Dedifferentiated amniotic fluid mesenchymal stem cell (primary cell): ENCODE results near the gene ANTKMT.
A peak's percentile ranks its signal among the peaks of the same experiment; 100 is the strongest.

Experiments
- DNase-seq: peaks from one replicate; pipeline ENCODE4 v3.0.0-alpha.2; 2016; ENCODE audit errors: extremely low spot score

The ANTKMT gene

DNA sequence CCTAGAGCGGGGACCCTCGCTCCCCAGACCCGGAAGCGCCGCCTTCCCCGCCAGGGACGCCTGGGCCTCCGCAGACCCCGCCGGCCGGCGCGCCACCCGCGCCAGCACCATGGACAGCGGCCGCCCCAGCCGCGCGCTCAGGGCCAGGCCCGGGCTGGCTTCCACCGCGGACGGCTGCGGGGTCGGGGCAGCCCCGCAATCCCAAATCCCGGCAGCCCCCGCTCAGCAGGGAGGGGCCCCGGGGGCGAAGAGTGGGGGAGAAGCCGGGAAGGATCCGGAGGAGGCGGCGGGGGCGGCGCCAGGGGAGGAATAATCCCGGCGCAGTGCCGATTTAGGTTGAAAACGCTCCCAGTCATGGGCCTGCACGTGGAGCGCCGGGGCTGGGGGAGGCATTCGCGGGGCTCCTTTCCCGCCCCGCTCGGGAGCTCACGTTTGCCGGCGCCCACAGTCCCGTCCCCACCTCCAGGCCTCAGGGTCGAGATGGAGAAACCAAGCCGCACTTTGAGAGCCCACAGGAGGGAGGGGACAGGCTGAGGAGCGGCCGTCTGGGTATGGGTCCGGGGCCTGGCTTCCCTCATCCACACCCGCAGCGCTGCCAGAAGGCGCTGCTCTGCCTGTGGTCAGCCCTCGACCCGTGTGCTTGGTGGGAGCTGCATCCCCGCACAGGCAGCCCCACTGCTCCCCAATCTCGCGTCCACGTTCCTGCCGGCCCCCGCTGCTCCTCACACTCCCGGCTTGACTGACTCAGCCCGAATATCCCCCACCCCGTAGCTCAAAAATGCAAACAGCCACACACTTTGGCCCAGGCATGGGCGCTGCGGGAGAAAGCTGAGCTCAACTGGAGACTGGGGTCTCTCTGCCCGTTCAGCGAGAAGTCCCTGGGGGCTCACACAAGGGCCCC is 20.0 kb upstream of the ANTKMT start:
- DNase-seq, result no peak

DNA sequence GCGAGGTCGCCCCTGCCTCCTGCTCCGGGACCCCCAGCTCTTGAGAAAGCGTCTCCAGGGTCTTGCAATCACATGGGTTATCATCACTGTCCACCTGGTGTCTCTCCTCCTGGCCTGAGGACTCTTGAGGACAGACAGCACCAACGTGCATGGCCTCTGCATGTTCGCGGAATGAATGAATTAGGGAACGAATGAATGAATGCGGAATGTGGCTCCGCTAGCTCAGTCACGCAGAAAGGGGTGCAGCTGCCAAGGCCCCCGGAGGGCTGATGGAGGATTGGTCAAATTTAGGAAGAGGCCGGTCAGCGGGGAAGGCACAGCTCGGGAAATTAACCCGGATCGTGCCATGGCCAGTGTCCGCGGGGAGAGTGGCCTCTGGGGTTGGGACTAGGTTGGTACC is 18.6 kb upstream of the ANTKMT start:
- DNase-seq, result no peak

DNA sequence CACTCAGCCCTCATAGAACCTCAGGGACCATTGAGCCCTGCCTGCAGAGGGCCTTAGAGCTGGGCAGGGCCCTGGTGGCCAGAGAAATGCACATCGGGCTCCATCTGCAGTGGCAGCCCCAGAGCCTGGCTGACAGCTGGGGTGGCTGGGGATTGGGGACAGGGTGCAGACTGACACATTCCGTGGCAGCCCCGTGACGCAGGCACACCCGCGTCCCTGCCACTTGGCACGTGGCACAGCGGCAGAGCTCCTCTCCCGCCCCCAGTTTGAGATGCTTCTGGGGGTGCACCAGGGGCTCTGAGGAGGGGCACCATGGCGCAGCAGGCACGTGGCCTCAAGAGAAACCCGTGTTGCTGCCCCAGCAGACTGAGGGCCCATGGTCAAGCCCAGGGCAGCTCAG is 17.5 kb upstream of the ANTKMT start:
- no peak for DNase-seq

DNA sequence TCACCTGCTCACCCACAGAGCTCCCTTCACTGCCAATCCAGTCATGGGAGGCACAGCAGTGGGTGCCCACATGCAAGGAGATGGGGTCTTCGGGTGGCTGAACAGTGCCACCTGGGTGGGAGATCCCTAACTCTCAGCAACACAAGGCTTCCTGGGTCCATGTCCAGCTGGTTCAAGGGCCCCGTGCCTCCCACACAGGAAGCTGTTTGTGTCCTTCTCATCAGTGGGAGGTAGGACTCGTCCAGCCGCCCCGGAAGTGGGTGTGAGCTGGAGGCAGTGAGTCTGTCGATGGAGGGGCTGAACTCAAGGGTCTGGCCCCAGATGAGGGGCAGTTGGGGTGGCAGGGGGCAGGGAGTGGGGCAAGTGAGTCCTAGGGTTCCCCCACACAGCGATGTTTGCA is 16.9 kb upstream of the ANTKMT start:
- DNase-seq, result no peak

DNA sequence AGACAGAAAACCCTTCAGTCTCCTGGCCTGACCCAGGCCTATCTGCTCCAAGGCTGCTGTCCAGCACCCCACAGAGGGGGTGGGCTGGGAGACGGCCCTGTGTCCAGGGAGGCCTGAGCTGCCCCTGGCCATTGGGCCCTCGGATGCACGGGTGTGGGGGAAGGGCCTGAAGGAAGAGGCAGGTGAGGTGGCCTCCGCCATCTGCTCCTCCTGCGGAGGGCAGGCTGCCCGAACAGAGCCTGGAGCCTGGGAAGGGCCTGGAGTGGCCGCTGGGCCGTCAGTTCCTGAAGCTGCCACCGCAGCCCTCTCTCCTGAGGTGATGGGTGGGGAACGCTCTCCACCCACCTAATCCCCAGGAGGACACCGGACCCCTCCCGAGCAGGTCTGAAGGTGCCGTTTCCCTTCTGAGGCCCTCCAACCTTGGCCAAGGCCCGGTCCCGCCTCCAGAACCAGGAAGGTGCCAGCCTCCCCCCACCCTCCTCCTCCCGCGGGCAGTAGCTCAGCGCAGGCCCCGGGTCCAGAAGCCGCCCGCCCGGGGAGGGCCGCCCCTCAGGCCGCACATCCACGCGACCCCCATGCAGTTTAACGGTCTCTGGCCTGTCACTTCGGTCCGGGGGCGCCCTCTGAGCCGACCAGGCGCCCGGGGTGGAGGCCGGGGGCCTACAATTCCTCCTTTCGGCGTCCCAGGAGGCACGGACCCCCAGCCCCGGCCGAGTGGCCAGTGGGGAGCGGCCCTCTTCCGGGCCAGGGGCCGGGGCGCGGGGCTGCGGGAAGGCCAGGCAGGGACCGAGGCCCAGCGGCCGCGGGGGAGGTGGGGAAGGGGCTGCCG is 16.2 kb upstream of the ANTKMT start:
- DNase-seq, result no peak

DNA sequence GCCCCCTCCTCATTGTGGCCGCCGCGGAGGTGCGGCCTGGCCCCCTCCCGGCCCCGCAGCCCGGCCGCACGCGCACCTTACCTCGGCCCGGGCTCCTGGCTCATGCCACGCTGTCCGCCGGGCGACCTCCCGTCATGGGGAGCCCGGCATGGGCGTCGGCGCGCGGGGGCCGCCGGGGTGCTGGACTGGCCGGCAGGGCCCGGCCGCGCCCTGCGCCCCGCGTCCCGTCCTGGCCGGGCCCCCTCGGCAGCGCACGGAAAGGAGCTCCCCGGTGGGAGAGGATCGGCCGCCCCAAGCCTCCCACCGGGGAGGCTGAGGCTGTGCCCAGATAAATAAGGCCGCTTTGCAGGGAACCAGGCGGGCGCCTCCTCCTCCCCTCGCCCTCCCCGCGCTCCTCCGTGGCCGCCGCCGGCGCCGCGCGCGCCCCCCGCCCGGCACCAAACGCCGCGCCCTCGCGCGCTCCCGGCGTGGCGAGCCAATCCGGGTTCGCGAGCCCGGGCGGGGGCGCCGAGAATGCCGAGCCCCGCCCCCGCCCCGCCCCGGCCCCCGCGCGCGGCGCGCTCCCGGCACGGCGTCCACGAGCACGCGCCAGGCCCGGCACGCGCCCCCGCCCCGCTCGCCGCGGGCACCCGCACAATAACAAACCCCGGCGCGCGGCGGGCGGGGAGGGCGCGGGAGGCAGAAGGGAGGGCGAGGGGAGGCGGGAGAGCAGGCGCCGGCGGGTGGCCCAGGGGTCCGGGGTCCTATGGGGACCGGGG is 15.3 kb upstream of the ANTKMT start, which contains the start of gene FBXL16:
Gene FBXL16 (minus strand): TSS at position 371 of the 758 bp plus-strand sequence. CDS start 8,396 bp downstream, outside the sequence.
- DNase-seq, result no peak

DNA sequence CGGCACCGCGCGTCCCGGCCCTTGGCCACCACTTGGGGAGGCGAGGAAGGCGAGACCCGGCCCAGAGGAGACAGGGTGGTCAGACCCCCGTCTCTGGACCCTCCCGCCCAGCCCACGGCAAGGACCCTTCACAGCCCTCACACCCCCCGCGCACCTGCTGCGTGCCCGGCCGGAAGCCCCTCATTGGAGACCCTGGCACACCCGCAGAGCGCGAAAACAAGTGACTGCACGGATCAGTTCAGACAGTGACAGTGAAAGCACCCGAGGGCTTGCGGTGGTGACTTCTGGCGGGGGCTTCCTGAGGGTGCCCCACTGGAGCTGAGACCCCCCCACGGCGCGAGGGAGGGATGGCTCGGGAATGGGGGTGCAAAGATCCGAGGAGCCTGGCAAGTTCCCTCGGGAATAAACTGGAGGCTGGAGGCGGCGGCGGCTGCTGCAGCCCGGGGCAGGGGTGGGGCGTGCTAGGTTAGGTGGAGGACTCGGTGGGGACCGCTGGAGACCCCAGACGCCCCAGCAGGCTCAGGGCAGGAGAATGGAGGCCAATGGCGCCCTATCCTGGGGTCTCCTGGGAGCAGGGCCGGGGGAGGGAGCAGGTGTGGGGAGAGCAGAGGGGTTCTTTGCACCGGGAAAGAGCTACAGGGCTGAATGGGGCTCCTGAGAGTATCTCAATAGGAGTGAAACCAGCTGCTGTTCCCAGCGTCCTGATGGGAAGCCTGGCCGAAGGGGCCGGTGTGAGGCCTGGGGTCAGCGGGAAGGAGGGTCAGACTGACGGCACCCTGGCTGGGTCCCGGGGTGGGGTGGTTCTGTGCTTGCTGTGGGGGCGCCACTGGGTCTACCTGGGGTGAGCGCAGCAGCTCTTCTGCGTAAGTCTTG is 14.5 kb upstream of the ANTKMT start:
- no peak for DNase-seq

DNA sequence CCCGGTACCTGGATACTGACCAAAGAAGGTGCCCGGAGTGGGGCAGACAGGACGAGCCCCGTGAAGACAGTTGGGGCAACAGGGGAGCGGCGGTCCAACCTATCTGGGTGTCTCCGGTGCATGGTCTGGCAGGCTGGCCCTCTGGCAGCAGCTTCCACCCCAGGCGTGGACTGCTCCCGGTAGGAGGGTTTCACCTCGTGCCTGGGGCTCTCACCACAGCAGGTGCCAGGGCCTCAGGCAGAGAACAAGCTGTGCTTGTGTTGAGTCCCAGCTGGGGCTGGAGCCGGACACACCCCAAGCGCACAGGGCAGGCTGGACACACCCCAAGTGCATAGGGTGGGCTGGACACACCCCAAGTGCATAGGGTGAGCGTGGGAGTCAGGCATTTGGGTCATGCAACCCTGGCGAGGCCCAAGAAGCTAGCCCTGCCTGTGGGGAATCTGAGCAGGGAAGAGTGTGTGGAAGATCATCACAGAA is 13.8 kb upstream of the ANTKMT start:
- no peak for DNase-seq

DNA sequence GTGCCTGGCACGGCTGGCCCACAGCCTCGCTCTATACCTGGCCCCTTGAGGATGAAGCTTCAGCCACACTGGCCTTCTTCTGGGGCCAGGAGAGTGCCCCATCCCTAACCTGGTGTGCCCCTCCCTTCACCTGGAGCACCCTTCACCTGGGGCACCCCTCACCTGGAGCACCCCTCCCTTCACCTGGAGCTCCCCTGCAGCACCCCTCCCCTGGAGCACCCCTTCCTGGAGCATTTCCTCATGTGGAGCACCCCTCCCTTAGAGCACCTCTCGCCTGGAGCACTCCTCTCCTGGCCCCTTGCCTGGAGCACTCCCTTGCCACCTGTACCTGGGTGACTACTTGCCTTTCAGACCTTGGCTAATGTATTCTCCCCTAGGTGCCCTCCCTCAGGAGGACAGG is 12.9 kb upstream of the ANTKMT start:
- no peak for DNase-seq

DNA sequence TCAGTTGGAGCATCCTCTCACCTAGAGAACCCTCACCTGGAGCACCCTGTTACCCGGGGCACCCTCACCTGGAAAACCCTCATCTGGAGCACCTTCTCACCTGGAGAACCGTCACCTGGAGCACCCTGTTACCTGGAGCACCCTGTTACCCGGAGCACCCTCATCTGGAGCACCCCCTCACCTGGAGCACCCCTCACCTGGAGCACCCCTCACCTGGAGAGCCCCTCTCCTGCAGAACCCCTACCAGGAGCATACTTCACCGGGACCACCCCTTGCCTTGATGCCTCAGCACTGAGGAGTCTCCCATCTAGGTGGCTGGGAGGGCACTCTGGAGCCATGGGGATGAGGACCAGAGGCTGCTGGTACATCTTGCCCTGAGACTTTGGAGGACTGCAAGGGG is 12.0 kb upstream of the ANTKMT start:
- no peak for DNase-seq

DNA sequence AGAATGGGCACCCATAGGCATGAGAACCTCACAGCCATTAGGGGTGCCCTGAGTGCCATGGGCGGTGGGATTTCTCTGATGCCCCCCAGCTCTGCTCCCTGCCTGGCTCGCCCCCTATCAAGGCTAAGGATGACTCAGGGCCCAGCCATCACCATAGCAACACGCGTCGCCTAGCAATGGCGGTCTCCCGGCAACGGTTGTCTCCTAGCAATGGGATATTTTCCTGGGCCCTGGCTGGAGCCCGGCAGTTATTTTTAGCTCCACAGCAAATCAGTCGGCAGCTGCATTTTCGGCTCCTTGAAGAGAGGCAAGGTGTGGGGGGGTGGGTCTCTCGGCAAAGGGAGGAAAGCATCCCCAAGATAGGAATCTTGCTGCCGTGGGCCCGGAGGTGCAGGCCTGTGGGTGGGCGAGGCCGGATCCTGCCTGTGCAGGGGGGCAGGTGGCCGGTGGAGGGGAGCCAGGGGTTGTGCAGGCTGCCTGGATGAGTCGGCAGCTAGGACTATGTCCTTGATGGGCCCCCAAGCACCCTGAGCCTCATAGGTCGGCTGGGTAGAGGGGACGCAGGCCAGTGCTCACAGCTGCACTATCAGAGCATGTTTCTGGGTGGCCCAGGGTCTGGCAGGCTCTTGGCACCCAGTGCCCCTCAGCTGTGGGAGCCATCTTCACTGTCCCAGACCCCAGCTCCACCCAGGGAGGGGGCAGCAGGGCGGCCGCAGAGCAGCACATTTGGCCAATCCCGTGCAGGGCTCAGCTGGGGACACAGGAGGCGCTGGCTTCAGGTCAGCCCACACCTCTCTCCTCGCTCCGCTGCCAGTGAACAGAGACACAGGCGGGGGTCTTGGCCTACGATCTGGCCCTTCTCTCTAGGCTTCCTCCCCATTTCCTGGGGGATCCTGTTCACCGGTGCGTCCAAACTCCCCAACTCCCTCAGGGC is 11.1 kb upstream of the ANTKMT start:
- DNase-seq, result no peak

DNA sequence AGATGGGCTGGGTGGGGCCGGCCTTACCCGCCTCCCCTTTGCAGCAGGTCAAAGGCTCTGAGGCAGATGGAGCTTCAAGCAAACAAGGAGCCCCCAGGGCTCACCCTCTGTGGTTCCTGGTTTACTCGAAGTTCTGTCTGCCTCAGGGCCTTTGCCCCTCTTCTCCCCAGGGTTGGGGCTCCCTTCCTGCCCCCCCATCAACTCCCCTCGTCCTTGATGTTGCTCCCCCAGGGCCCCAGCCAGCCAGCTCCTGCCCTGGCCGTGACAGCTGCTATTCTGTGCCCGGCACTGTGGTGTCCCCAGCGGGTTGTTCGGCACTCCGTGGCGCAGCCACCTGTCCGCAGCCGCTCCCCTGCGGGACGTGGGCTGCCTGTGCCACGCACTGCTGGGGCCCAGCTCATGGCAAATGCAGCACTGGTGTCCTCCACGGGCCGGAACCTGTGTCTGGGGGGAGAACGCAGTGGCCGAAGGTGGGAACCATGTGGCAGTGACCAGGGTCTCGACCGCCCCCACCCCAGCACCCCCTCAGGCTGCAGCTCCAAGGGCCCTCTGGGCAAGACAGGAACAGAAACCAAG is 10.4 kb upstream of the ANTKMT start:
- DNase-seq, result no peak

DNA sequence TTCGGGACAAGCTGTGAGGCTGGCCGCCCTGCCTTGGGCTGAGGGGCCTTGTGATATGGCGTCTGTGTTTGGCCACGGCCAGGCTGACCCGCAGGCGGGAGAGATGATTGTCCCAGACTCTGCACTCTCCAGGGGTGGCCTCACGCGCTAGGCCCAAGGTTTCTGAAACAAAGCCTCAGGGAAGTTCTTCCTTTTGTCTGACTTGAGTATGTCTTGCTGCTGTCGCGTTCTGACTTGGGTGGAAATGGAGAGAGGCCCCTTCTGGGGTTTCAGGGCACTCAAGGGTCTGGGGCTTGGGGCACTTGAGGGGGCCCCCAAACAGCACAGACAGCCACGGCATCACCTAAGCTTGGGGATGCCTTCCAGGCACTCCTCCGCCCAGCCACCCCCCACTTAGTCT is 9.9 kb upstream of the ANTKMT start:
- no peak for DNase-seq

DNA sequence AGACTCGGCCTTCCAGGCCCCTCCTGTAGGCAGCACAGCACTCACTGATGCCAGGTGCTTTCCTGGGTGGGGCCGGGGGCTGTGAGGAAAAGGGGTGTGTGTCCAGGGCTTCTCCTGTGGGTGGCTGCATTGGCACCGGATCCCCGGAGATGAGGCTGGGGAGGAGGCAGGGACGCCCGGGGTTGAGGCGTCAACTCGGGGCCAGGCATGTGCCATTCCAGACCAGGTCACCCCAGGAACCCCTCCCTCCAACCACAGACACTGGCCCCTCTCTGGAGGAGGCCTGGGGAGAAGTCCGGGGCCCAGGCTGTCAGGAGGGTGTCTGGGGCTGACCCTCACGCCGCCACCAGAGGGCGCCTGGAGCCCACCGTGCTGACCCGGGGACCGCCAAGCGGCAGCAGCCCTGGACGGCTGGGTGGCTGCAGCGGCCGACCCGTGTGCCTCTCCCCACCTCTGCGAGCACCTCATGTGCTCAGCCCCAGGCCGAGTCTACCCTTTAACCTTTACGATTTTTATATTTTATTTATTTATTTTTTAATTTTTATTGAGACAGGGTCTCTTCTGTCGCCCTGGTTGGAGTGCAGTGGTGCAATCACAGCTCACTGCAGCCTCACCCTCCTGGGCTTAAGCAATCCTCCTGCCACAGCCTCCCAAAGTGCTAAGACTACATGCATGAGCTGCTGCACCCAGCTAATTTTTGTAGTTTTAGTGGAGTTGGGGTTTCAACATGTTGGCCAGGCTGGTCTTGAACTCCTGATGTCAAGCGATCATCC is 9.2 kb upstream of the ANTKMT start:
- DNase-seq, result peak; percentile 25

DNA sequence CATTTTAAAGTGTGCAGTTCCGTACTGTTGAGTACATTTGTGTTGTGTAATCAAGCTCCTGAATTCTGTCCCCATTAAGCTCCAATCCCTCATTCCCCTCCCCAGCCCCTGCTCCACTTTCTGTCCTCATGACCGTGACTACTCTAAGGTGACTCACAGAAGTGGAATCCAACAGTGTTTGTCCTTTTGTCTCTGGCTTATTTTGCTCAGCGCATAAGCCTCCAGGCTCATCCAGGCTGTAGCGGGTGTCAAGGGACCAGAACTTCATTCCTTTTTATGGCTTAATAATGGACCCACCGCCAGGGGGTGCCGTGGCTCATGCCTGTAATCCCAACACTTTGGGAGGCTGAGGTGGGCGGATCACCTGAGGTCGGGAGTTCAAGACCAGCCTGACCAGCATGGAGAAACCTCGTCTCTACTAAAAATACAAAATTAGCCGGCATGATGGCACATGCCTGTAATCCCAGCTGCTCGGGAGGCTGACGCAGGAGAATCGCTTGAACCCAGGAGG is 8.2 kb upstream of the ANTKMT start:
- DNase-seq, result peak; percentile 78

DNA sequence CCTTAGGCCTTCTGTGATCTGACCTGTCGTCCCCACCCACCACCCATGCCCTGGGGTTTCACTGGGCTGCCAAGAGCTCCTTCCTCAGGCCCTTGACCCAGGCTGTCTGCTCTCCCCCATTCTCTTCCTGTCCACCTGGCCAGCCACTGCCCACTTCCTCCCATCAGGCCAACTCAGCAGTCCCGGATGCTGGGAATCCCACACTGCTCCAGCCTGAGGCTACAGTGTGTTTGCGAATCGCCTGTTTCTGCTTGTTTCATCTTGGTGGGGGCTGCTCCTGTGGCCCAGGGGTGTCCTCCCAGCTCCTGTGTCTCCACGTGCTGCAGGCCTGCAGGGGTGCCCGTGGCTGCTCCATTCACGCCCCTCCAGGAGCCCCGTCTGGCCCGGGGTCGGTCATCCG is 6.9 kb upstream of the ANTKMT start:
- DNase-seq, result no peak

DNA sequence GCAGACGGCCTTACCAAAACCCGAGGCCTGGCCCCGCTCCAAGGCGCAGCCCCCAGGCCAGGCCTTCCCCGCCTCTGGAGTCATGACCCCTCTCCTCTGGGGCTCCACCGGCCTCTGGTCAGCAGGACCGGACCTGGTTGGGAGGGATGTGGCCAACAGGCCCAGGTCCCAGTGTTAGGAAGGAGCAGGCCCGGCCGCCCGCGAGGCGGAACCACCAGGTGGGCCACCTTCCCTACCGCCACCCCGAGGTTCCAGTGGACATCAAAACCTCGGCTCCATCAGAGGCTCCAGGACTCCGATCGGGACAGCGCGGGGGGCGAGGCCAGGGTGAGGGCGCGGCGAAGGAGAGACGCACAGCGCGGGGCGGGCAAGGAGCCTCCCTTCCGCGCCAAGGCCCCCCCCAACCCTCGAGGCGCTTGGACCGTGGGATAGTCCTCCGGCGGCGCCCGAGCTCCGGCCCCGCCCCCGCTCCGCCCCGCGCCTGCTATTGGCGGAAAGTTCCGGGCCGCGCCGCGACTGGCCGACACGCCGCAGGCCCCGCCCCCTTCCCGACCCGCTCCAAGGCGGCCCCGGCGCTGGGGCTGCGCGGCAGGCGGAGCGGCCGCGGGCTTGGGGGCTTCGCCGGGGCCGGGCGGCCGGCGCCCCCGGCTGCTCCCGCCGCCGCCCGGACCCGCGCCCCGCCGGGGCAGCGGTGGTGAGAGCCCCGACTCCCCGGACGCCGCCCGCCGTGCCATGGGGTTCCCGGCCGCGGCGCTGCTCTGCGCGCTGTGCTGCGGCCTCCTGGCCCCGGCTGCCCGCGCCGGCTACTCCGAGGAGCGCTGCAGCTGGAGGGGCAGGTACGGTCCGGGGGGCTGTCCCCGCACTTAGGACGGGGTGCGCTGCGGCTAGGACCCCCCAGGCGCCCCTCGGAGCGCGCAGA is 6.1 kb upstream of the ANTKMT start, which contains the start of gene METRN:
Gene METRN (plus strand): TSS at position 561 of the 919 bp plus-strand sequence. CDS start 172 bp downstream, at position 733.
- DNase-seq, result peak; percentile 76
